NT2/D1 (cell line): ENCODE measurements around the gene SEMA3A.

Experiments used
- DNase-seq: peaks from one replicate; pipeline ENCODE4 v3.0.0-alpha.2; 2011; ENCODE audit warnings: low read depth, low spot score
- H3K27me3 ChIP-seq: 2 replicates; pipeline ENCODE4 v1.6.0; 2011; ENCODE audit warnings: mild to moderate bottlenecking; ENCODE audit not compliant: insufficient read length, insufficient read depth
- H3K36me3 ChIP-seq: 2 replicates; pipeline ENCODE4 v1.6.1; 2011; ENCODE audit warnings: mild to moderate bottlenecking, low read length, mixed read lengths; ENCODE audit not compliant: insufficient read depth, insufficient read length
- H3K4me1 ChIP-seq: 2 replicates; pipeline ENCODE4 v1.5.1; 2011; ENCODE audit not compliant: insufficient read depth, insufficient read length
- H3K4me3 ChIP-seq: 2 replicates; pipeline ENCODE4 v1.5.1; 2011; ENCODE audit warnings: low read depth; ENCODE audit not compliant: insufficient read length
- H3K9ac ChIP-seq: 2 replicates; pipeline ENCODE4 v1.6.0; 2011; ENCODE audit warnings: low read depth; ENCODE audit not compliant: insufficient read length
- H3K9me3 ChIP-seq: 2 replicates; pipeline ENCODE4 v1.5.1; 2011; ENCODE audit warnings: mild to moderate bottlenecking, low read length; ENCODE audit not compliant: insufficient read depth
- SUZ12 ChIP-seq: IDR thresholded peaks from 2 replicates; pipeline ENCODE4 v1.6.1; 2011; ENCODE audit not compliant: insufficient read length, insufficient read depth; ENCODE audit errors: extremely low read depth
- YY1 ChIP-seq: IDR thresholded peaks from 2 replicates; pipeline ENCODE4 v1.6.1; 2011; ENCODE audit not compliant: insufficient read length, insufficient read depth
- ZNF274 ChIP-seq: IDR thresholded peaks from 2 replicates; pipeline ENCODE4 v1.6.1; 2011; ENCODE audit warnings: mild to moderate bottlenecking, low read depth, low read length

SEMA3A gene

GRCh38 chr7:83925860-83926259, 268.7 kb downstream of the SEMA3A start:
- Histone ChIP-seq H3K9me3 (no peaks in the 10 kb centered on the region), H3K4me1 (no peaks in the 10 kb centered on the region), H3K9ac (no peak overlapping the region), H3K36me3 (no peaks in the 10 kb centered on the region), H3K27me3 (no peaks in the 10 kb centered on the region), H3K4me3 (no peak overlapping the region)
- DNase-seq = no peak
- TF ChIP-seq ZNF274 (no peak), YY1 (no peak), SUZ12 (no peak)

GRCh38 chr7:83921941-83922607, 272.5 kb downstream of the SEMA3A start:
- no peak overlapping the region for H3K4me3 ChIP-seq
- H3K9me3 ChIP-seq = no peaks in the 10 kb centered on the region
- no peak overlapping the region for H3K9ac ChIP-seq
- no peaks in the 10 kb centered on the region for H3K27me3 ChIP-seq
- H3K4me1 ChIP-seq = no peaks in the 10 kb centered on the region
- no peaks in the 10 kb centered on the region for H3K36me3 ChIP-seq
- TF ChIP-seq YY1 (no peak), SUZ12 (no peak), ZNF274 (no peak)
- no peak for DNase-seq

- no peaks in the 10 kb centered on the region for H3K36me3 ChIP-seq
- H3K4me3 ChIP-seq = no peak overlapping the region
- H3K9me3 ChIP-seq = no peaks in the 10 kb centered on the region
- no peaks in the 10 kb centered on the region for H3K4me1 ChIP-seq
- H3K9ac ChIP-seq = no peak overlapping the region
- no peak for DNase-seq
- TF ChIP-seq YY1 (no peak), ZNF274 (no peak), SUZ12 (no peak)
- no peaks in the 10 kb centered on the region for H3K27me3 ChIP-seq
Measured at GRCh38 chr7:83921271-83921940, 273.2 kb downstream of the SEMA3A start.

DNA sequence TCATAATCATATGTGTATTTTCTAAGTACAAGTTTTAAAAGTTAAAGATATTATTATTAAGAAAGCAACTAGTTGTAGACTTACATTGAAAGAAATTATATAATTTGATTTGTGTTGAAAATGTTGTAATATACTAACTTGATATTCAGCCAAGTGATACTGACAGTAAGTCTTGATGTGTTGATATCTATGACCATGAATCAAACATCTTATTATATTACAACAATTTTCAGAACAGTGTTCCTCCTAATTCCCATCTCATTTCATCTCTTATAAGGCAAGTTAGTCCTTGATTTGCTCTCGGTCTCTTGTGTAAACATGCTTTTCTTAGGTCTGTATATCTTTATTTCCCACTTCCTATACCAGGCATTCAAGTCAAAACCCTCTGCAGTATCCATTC, 276.4 kb downstream of the SEMA3A start:
- Histone ChIP-seq H3K36me3 (no peaks in the 10 kb centered on the region), H3K4me3 (no peak overlapping the region), H3K4me1 (no peaks in the 10 kb centered on the region), H3K9ac (no peak overlapping the region), H3K27me3 (no peaks in the 10 kb centered on the region), H3K9me3 (no peaks in the 10 kb centered on the region)
- TF ChIP-seq YY1 = no peak
- TF ChIP-seq SUZ12 = no peak
- TF ChIP-seq ZNF274 = no peak
- DNase-seq = no peak

DNA sequence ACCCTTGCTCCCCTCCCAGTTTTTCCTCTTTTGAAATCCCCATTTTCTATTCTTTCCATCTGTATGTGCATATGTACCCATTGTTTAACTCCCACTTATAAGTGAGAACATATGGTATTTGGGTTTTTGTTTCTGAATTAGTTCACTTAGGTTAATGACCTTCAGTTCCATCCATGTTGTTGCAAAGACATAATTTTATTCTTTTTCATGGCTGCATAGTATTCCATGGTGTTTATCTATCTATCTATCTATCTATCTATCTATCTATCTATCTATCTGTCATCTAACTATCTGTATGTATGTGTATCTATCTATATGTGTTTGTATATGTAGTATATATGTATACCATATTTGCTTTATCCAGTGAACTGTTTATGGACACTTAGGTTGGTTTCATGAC, 281.4 kb downstream of the SEMA3A start:
- Histone ChIP-seq H3K36me3 (no peaks in the 10 kb centered on the region), H3K9ac (no peak overlapping the region), H3K4me3 (no peak overlapping the region), H3K27me3 (no peaks in the 10 kb centered on the region), H3K4me1 (no peaks in the 10 kb centered on the region), H3K9me3 (no peaks in the 10 kb centered on the region)
- DNase-seq = no peak
- TF ChIP-seq SUZ12 (no peak), YY1 (no peak), ZNF274 (no peak)

GRCh38 chr7:83908526-83908925, 286.1 kb downstream of the SEMA3A start:
- no peak for DNase-seq
- Histone ChIP-seq H3K9me3 (no peaks in the 10 kb centered on the region), H3K9ac (no peak overlapping the region), H3K36me3 (no peaks in the 10 kb centered on the region), H3K4me1 (no peaks in the 10 kb centered on the region), H3K27me3 (no peaks in the 10 kb centered on the region), H3K4me3 (no peak overlapping the region)
- TF ChIP-seq ZNF274 (no peak), YY1 (no peak), SUZ12 (no peak)
